Endothelial cell of umbilical vein (primary cell): ENCODE data around the gene PITX2. TPM values are rescaled to one million over a fixed set of nuclear protein-coding genes. Genes with fewer than 3 reads are reported as not detected.

Source experiments
- BruUV-seq: library from RNA; stranded (reverse); fragments of 400-500 nt; replicated peaks from 2 replicates; lab custom pipeline; 2021; lab: Mats Ljungman, UMichigan
- CTCF ChIA-PET: fragments of 300-600, 350-600 bp; sonication (Branson Sonifier 250); formaldehyde crosslinking; loops from one replicate; lab custom pipeline; 2021; ENCODE audit warnings: antibody characterized with exemption, inconsistent platforms; lab: Charles Lee
- POLR2A ChIA-PET: fragments of 300-600, 350-600 bp; sonication (Branson Sonifier 250); formaldehyde crosslinking; loops from one replicate; lab custom pipeline; 2021; ENCODE audit warnings: antibody characterized with exemption, inconsistent platforms; lab: Charles Lee
- DNase-seq: peaks from one replicate; pipeline ENCODE4 v3.0.0-alpha.2; 2011; ENCODE audit warnings: low read depth, low spot score
- FAIRE-seq: peaks from 2 replicates; lab custom pipeline; 2011; peaks lifted over from hg19 to GRCh38; lab: Jason Lieb, UNC
- H2AFZ ChIP-seq: 2 replicates; pipeline ENCODE4 v1.6.0; 2012; ENCODE audit warnings: low read depth, low read length, control low read depth, inconsistent platforms
- H3K27ac ChIP-seq: 2 replicates; pipeline ENCODE4 v1.5.1; 2011; ENCODE audit warnings: low read depth, mild to moderate bottlenecking, control low read depth, low read length, moderate library complexity; ENCODE audit not compliant: insufficient read depth
- H3K27me3 ChIP-seq, 2 experiments: 2 replicates each; pipeline versions ENCODE4 v1.6.0 to v1.6.1; 2011; ENCODE audit warnings: low read length in 2 of 2, mixed read lengths in 1 of 2; ENCODE audit not compliant: control insufficient read depth in 2 of 2, insufficient read depth in 2 of 2
- H3K36me3 ChIP-seq, 2 experiments: 2 replicates in 1 of 2; 3 replicates in 1 of 2; pipeline ENCODE4 v1.5.1; 2011; ENCODE audit warnings: low read length in 2 of 2, mild to moderate bottlenecking in 1 of 2, moderate library complexity in 1 of 2; ENCODE audit not compliant: control insufficient read depth in 2 of 2, insufficient read depth in 2 of 2; ENCODE audit errors: extremely low read depth in 1 of 2
- H3K4me1 ChIP-seq: 3 replicates; pipeline ENCODE4 v1.5.1; 2011; ENCODE audit warnings: mild to moderate bottlenecking, low read length; ENCODE audit not compliant: control insufficient read depth, insufficient read depth; ENCODE audit errors: extremely low read depth
- H3K4me2 ChIP-seq: 2 replicates; pipeline ENCODE4 v1.6.1; 2011; ENCODE audit warnings: low read length, control low read depth, mixed read lengths; ENCODE audit not compliant: insufficient read depth
- H3K4me3 ChIP-seq, 3 experiments: fragments of 200-600 bp in 1 of 3; sonication (generic), shearing (Covaris generic) in 1 of 3; replicated peaks in 1 of 3; 2 replicates each; pipeline ENCODE4 v1.5.1; 2011 to 2016; ENCODE audit warnings: control low read depth in 3 of 3, low read length in 3 of 3, mild to moderate bottlenecking in 2 of 3, inconsistent platforms in 1 of 3, low read depth in 1 of 3, moderate library complexity in 1 of 3; ENCODE audit not compliant: insufficient read depth in 1 of 3
- H3K79me2 ChIP-seq: 2 replicates; pipeline ENCODE4 v1.6.0; 2012; ENCODE audit warnings: low read length, inconsistent platforms; ENCODE audit not compliant: control insufficient read depth, insufficient read depth
- H3K9ac ChIP-seq: replicated peaks from 2 replicates; pipeline ENCODE3; 2011; ENCODE audit warnings: low read length, control low read depth; ENCODE audit not compliant: insufficient read depth; ENCODE audit errors: extremely low read depth
- H3K9me1 ChIP-seq: replicated peaks from 3 replicates; pipeline ENCODE4 v1.6.0; 2011; ENCODE audit warnings: mild to moderate bottlenecking, low read length; ENCODE audit not compliant: control insufficient read depth, insufficient read depth; ENCODE audit errors: extremely low read depth
- H3K9me3 ChIP-seq: replicated peaks from 2 replicates; pipeline ENCODE4 v1.5.1; 2012; ENCODE audit warnings: low read length, inconsistent platforms; ENCODE audit not compliant: control insufficient read depth, insufficient read depth
- H4K20me1 ChIP-seq: replicated peaks from 2 replicates; pipeline ENCODE3; 2011; ENCODE audit warnings: mild to moderate bottlenecking, low read length; ENCODE audit not compliant: control insufficient read depth, insufficient read depth; ENCODE audit errors: extremely low read depth
- EZH2 ChIP-seq: IDR thresholded peaks from 2 replicates; pipeline ENCODE4 v1.6.1; 2012; ENCODE audit warnings: borderline replicate concordance, low read depth, mild to moderate bottlenecking, moderate library complexity, low read length, inconsistent platforms; ENCODE audit not compliant: severe bottlenecking
- FOS ChIP-seq: IDR thresholded peaks from 2 replicates; pipeline ENCODE4 v1.6.1; 2011; ENCODE audit warnings: mild to moderate bottlenecking, low read length, moderate library complexity, borderline replicate concordance; ENCODE audit not compliant: insufficient read depth
- GATA2 ChIP-seq: IDR thresholded peaks from 2 replicates; pipeline ENCODE4 v1.7.0; 2011; ENCODE audit warnings: low read depth, mild to moderate bottlenecking, moderate library complexity, mixed read lengths, low read length; ENCODE audit not compliant: insufficient read length, insufficient read depth
- JUN ChIP-seq: IDR thresholded peaks from 2 replicates; pipeline ENCODE4 v1.6.1; 2011; ENCODE audit warnings: borderline replicate concordance, low read depth; ENCODE audit not compliant: insufficient read length, insufficient read depth
- MYC ChIP-seq: IDR thresholded peaks from one replicate; pipeline ENCODE4 v1.6.1; 2011; ENCODE audit warnings: mild to moderate bottlenecking, low read depth, low read length
- POLR2A ChIP-seq: IDR thresholded peaks from 2 replicates; pipeline ENCODE4 v1.6.1; 2012; ENCODE audit warnings: low read depth, mild to moderate bottlenecking, control low read depth, low read length
- POLR2AphosphoS5 ChIP-seq: IDR thresholded peaks from 2 replicates; pipeline ENCODE4 v1.6.1; 2012; ENCODE audit warnings: low read depth, mild to moderate bottlenecking, control low read depth, low read length, moderate library complexity; ENCODE audit not compliant: insufficient read depth
- dilution Hi-C: fragments of 300-500 bp; cut with MboI; formaldehyde crosslinking; loops from one replicate; pipeline ENCODE4 v1.15.0; 2019; ENCODE audit warnings: low sequenced_read_pairs; ENCODE audit not compliant: extremely low pct_ligation_motif_present
- intact Hi-C: fragments of 100-400 bp; cut with micrococcal nuclease; formaldehyde crosslinking; loops from one replicate; pipeline ENCODE4 v1.10.0; 2022
- polyA plus RNA-seq, 4 experiments: library from polyadenylated mRNA; depleted of rRNA in 3 of 4; stranded (reverse) in 3 of 4; unstranded in 1 of 4; fragments of >200 nt; gene quantifications; 2 replicates each; pipeline versions ENCODE4 v1.2.1 to v1.2.3, GENCODE V29; 2011 to 2012; ENCODE audit warnings: missing spikeins in 1 of 4
- total RNA-seq: library from RNA; stranded (reverse); gene quantifications from 2 replicates; pipeline ENCODE4 v1.2.3, GENCODE V29; 2021
- TF ChIP-seq, protein P1 (sequence below): IDR thresholded peaks from 2 replicates; pipeline ENCODE4 v1.6.1; 2011; ENCODE audit not compliant: insufficient read depth, insufficient read length
- TF ChIP-seq, protein P2 (sequence below), 2 donors: IDR thresholded peaks; 1 replicate in 1 of 2; 2 replicates in 1 of 2; pipeline ENCODE4 v1.5.1; 2011; ENCODE audit warnings: low read length in 2 of 2, mild to moderate bottlenecking in 2 of 2, moderate library complexity in 2 of 2, control low read depth in 1 of 2, inconsistent platforms in 1 of 2, low read depth in 1 of 2; ENCODE audit not compliant: insufficient read depth in 1 of 2; ENCODE audit errors: extremely low read depth in 1 of 2

Gene PITX2
- total and polyA plus RNA-seq, 2 donors (not counting 3 experiments of a cell fraction or from before 2014, with no cell fraction given): 0.04 to 0.31 TPM

DNA sequence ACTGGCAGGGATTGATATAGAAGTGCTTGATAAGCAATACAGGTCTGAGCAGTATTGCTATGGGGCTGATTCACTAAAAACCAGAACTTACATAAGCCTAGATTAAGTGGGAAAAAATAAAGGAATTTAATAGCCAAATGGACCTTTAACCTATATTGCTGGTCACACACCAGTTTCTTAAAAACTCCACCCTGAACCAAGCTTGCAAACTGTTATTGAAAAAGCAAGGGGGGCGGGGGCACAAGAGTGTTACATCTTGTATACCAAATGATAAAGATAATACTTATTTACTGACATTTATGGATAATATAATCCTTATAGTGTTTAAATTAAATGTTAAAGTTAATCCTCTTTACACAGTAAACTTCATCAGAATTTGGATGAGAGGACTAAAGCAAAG lies 40.3 kb upstream of the PITX2 start:
- no peak for TF ChIP-seq MYC
- TF ChIP-seq POLR2AphosphoS5: no peak
- no peak for FAIRE-seq

DNA sequence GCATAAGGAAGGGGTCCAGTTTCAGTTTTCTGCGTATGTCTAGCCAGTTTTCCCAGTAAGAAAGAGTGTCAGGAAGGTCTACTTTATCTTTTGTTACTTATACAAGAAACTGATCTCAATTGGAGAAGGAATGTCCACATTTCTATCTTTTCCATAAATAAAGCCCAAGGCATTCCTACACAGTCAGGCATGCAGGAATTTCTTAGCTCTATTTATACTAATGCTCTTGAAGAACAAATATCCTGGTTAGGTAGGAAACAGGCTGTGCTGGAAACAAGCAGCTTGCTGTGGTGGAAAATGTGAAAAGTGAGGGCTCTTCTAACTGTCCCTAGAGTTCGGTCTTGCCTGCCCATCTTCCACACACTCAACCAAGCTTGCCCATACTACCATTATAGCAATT lies 37.9 kb upstream of the PITX2 start:
- no peaks in the 10 kb centered on the region for H3K36me3 ChIP-seq
- no peaks in the 10 kb centered on the region for H3K4me1 ChIP-seq
- no peaks in the 10 kb centered on the region for H3K79me2 ChIP-seq
- BruUV-seq: no TSS peak
- DNase-seq (no peak), FAIRE-seq (no peak)
- no peaks in the 10 kb centered on the region for H4K20me1 ChIP-seq
- H3K9me1 ChIP-seq: no peaks in the 10 kb centered on the region
- dilution Hi-C loops: no loop called here
- H3K9me3 ChIP-seq: no peaks in the 10 kb centered on the region
- no peak overlapping the region for H3K9ac ChIP-seq
- ChIA-PET POLR2A (no interaction called here), CTCF (no interaction called here)
- intact Hi-C loops: no loop called here
- no peak overlapping the region for H2AFZ ChIP-seq
- H3K27ac ChIP-seq: no peak overlapping the region
- H3K27me3 ChIP-seq: peaks cover 2 to 15% of the 10 kb centered on the region in 2 experiments
- H3K4me2 ChIP-seq: no peak overlapping the region
- TF ChIP-seq MYC (no peak), FOS (no peak), JUN (no peak), EZH2 (no peak), GATA2 (no peak), POLR2A (no peak), POLR2AphosphoS5 (no peak)
- TF ChIP-seq, protein P1, sequence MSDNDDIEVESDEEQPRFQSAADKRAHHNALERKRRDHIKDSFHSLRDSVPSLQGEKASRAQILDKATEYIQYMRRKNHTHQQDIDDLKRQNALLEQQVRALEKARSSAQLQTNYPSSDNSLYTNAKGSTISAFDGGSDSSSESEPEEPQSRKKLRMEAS: no peak
- TF ChIP-seq, protein P2, sequence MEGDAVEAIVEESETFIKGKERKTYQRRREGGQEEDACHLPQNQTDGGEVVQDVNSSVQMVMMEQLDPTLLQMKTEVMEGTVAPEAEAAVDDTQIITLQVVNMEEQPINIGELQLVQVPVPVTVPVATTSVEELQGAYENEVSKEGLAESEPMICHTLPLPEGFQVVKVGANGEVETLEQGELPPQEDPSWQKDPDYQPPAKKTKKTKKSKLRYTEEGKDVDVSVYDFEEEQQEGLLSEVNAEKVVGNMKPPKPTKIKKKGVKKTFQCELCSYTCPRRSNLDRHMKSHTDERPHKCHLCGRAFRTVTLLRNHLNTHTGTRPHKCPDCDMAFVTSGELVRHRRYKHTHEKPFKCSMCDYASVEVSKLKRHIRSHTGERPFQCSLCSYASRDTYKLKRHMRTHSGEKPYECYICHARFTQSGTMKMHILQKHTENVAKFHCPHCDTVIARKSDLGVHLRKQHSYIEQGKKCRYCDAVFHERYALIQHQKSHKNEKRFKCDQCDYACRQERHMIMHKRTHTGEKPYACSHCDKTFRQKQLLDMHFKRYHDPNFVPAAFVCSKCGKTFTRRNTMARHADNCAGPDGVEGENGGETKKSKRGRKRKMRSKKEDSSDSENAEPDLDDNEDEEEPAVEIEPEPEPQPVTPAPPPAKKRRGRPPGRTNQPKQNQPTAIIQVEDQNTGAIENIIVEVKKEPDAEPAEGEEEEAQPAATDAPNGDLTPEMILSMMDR (IDR thresholded peaks at IDR 0.05; ENCODE audit: extremely low read depth in 1 of 2, insufficient read depth in 1 of 2, low read depth in 1 of 2, low read length in 2 of 2): no peak
- no peak overlapping the region for H3K4me3 ChIP-seq

More for the DNA sequence above, 40.3 kb upstream of the PITX2 start:
- CTCF ChIA-PET: interaction anchor here (1.1 kb wide), 1 partner anchor 12 kb away, joined by 3 read pairs; no protein-coding TSS in a partner anchor
- no peak overlapping the region for H3K4me2 ChIP-seq
- H3K4me1 ChIP-seq: no peaks in the 10 kb centered on the region
- intact Hi-C loops (no loop called here), dilution Hi-C loops (no loop called here)
- POLR2A ChIA-PET: no interaction called here
- no peak overlapping the region for H3K27ac ChIP-seq
- no peak overlapping the region for H2AFZ ChIP-seq
- H4K20me1 ChIP-seq: no peaks in the 10 kb centered on the region
- H3K36me3 ChIP-seq: no peaks in the 10 kb centered on the region
- no peaks in the 10 kb centered on the region for H3K79me2 ChIP-seq
- H3K4me3 ChIP-seq: no peak overlapping the region
- H3K27me3 ChIP-seq: peaks cover 0 to 10% of the 10 kb centered on the region in 2 experiments
- no peaks in the 10 kb centered on the region for H3K9me3 ChIP-seq
- H3K9ac ChIP-seq: no peak overlapping the region
- no peaks in the 10 kb centered on the region for H3K9me1 ChIP-seq
- no peak for DNase-seq
- no TSS peak for BruUV-seq
